ENCODE data around the gene NME3. TPM values are rescaled to one million over a fixed set of nuclear protein-coding genes. Genes with fewer than 3 reads are reported as not detected.

NME3 gene
- total RNA-seq, 1 experiment from 2014 or later = 76.9 TPM

GRCh38 chr16:1766701-1767100 lies 4.6 kb downstream of the NME3 start:
- no peak overlapping the region for H3K4me3 Mint-ChIP-seq
- peaks cover 6% of the 10 kb centered on the region for H3K23me2 ChIP-seq (ENCODE audit: insufficient read length, low read depth, low read length, poor library complexity, severe bottlenecking)
- peaks cover 3 to 7% of the 10 kb centered on the region in 2 experiments for H3K4me1 Mint-ChIP-seq
- H4K91ac ChIP-seq (ENCODE audit: insufficient read length, low read depth, low read length) = no peak overlapping the region
- no peak overlapping the region for H4K5ac ChIP-seq (ENCODE audit: insufficient read length, low read depth, low read length)
- TF ChIP-seq CTCF (conservative IDR thresholded peaks at IDR 0.05) = no peak
- WGBS (ENCODE audit: extremely low coverage, insufficient read length, low lambda C conversion rate) = no CpG with 5 or more reads among the region's 18 CpGs
- H3K4ac ChIP-seq (ENCODE audit: low read depth, low read length) = no peak overlapping the region
- no peak overlapping the region for H2BK12ac ChIP-seq (ENCODE audit: insufficient read length, low read depth, low read length)
- no peak overlapping the region for H3K18ac ChIP-seq (ENCODE audit: insufficient read length, low read depth, low read length)
- no peaks in the 10 kb centered on the region; the same call in 1 of the 2 replicates for H3K27me3 Mint-ChIP-seq (ENCODE audit: low read depth)
- H3K36me3 Mint-ChIP-seq (ENCODE audit: insufficient read depth in 1 of 3, low read depth in 3 of 3) = peaks cover 3 to 33% (median 25%) of the 10 kb centered on the region in 3 experiments; a peak in 6 of 7 replicates
- no peak overlapping the region for H3K56ac ChIP-seq (ENCODE audit: insufficient read length, low read depth, low read length)
- no peaks in the 10 kb centered on the region for H3K4me1 ChIP-seq (ENCODE audit: insufficient read depth, low read length)
- no peak overlapping the region for H2BK20ac ChIP-seq (ENCODE audit: low read depth, low read length, poor library complexity, severe bottlenecking)
- H3K27me3 ChIP-seq (ENCODE audit: insufficient read depth, low read length) = no peaks in the 10 kb centered on the region
- H3K27ac ChIP-seq (ENCODE audit: insufficient read length, low read depth, low read length) = no peak overlapping the region
- H2BK15ac ChIP-seq (ENCODE audit: low read depth, low read length) = no peak overlapping the region
- no peak overlapping the region for H3K23ac ChIP-seq (ENCODE audit: insufficient read length, low read depth, low read length)
- no peak overlapping the region for H3K27ac Mint-ChIP-seq
- no peak overlapping the region for H2BK120ac ChIP-seq (ENCODE audit: low read depth, low read length, poor library complexity, severe bottlenecking)
- H3T11ph ChIP-seq (ENCODE audit: low read length) = no peak overlapping the region
- no peak overlapping the region for H4K8ac ChIP-seq (replicated peaks; ENCODE audit: insufficient read length, low read depth, low read length)
- H2AFZ ChIP-seq (ENCODE audit: low read length) = no peak overlapping the region
- H3K9me3 Mint-ChIP-seq = no peaks in the 10 kb centered on the region
- no peak overlapping the region for H3K14ac ChIP-seq (ENCODE audit: insufficient read depth, low read length)
- no peaks in the 10 kb centered on the region for H3K9me3 ChIP-seq (ENCODE audit: control insufficient read depth, low read depth, low read length)
- H3K79me2 ChIP-seq (ENCODE audit: insufficient read depth, low read length) = no peaks in the 10 kb centered on the region
- H4K20me1 ChIP-seq (ENCODE audit: control insufficient read depth, insufficient read depth, insufficient read length) = no peaks in the 10 kb centered on the region
- no peaks in the 10 kb centered on the region for H3K79me1 ChIP-seq (ENCODE audit: insufficient read depth, low read depth, low read length, poor library complexity, severe bottlenecking)
- H3K9ac ChIP-seq (ENCODE audit: extremely low read depth, insufficient read length, low read length) = no peak overlapping the region
- no peak for DNase-seq
- H2AK5ac ChIP-seq (ENCODE audit: insufficient read length, low read length) = no peak overlapping the region
- no peak overlapping the region for H2BK5ac ChIP-seq (ENCODE audit: insufficient read length, low read length)
- H3K4me2 ChIP-seq (ENCODE audit: insufficient read depth, insufficient read length, low read length) = no peak overlapping the region

All from H9 (cell line).